Measurements from ENCODE around the gene SLC16A3. TPM values are rescaled to one million over a fixed set of nuclear protein-coding genes. Genes with fewer than 3 reads are reported as not detected.

The SLC16A3 gene
- polyA plus RNA-seq, 1 donor (not counting 4 experiments of a cell fraction or from before 2014, with no cell fraction given): 35.7 TPM

DNA sequence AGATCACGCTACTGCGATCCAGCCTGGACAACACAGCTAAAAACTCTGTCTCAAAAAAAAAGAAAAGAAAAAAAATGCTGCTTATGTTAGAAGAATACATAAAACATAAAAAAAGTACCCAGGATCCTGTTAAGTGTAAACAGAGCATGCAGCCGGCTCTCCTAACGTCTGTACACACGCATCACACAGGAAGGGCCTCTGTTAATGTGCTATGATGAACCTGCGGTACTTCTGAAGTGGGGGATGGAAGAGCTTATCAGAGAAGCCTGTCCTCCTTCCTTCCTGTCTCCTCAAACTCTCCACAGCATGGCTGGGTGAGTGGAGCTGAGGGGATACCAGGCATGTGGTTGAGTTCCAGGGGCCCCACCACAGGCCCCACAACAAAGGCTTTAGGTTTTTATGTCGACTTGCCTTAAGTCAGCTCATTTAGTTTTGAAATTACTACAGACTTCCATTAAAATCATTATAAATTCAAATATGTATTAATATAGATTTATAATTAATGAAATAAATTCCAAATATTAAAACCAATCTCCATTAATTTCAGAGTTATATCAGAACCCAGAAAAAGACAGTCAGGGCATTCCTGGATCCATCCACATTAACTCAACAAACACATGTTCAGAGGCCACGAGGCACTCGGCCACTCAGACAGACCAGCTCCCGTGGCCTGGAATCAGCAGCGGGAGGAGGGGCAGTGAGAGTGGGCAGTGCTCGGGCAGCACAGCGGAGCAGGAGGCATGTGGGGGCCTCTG is 27.9 kb upstream of the SLC16A3 start:
- no peak overlapping the region for H3K4me3 ChIP-seq (ENCODE audit: control insufficient read depth in 2 of 3, extremely low read depth in 1 of 3, insufficient read depth in 2 of 3, low read depth in 1 of 3, low read length in 3 of 3)
- no peak for DNase-seq (ENCODE audit: low read depth, low spot score)
- no peaks in the 10 kb centered on the region for H3K27me3 ChIP-seq (ENCODE audit: control insufficient read depth, extremely low read depth, insufficient read depth, low read length)
- H4K20me1 ChIP-seq (ENCODE audit: control insufficient read depth, extremely low read depth, insufficient read depth, low read length): no peaks in the 10 kb centered on the region
- dilution Hi-C loops (cut with MboI; ENCODE audit: extremely low pct_ligation_motif_present, low sequenced_read_pairs): no loop called here
- TF ChIP-seq CTCF (optimal IDR thresholded peaks at IDR 0.05 in 1 of 3, IDR thresholded peaks at IDR 0.05 in 1 of 3, conservative IDR thresholded peaks at IDR 0.05 in 1 of 3; ENCODE audit: extremely low read depth in 1 of 3, insufficient read depth in 2 of 3, low read length in 3 of 3) (no peak), EZH2 (IDR thresholded peaks at IDR 0.05; ENCODE audit: low read length) (no peak)
- H3K9ac ChIP-seq (ENCODE audit: control insufficient read depth, extremely low read depth, insufficient read depth, low read length): no peak overlapping the region
- no peak overlapping the region for H3K4me2 ChIP-seq (ENCODE audit: control insufficient read depth, extremely low read depth, insufficient read depth, low read depth, low read length)
- peaks cover 7% of the 10 kb centered on the region for H3K9me1 ChIP-seq (ENCODE audit: control insufficient read depth, extremely low read depth, insufficient read depth, low read length)
- peaks cover 11 to 16% of the 10 kb centered on the region in 2 experiments for H3K36me3 ChIP-seq (ENCODE audit: control insufficient read depth in 2 of 2, extremely low read depth in 1 of 2, insufficient read depth in 2 of 2, low read length in 2 of 2)
- no peak overlapping the region for H2AFZ ChIP-seq (ENCODE audit: control insufficient read depth, low read length)
- peaks cover 8% of the 10 kb centered on the region for H3K79me2 ChIP-seq (ENCODE audit: control insufficient read depth, insufficient read depth, low read length)
- no peak for FAIRE-seq
- H3K9me3 ChIP-seq (ENCODE audit: control insufficient read depth, low read depth, low read length): no peaks in the 10 kb centered on the region
- no peak overlapping the region for H3K27ac ChIP-seq (ENCODE audit: control insufficient read depth, insufficient read depth, low read length)
- peaks cover 15% of the 10 kb centered on the region for H3K4me1 ChIP-seq (ENCODE audit: control insufficient read depth, extremely low read depth, insufficient read depth, low read length)

GRCh38 chr17:82201498-82201910 is 27.3 kb upstream of the SLC16A3 start:
- Histone ChIP-seq H3K9me1 (ENCODE audit: control insufficient read depth, extremely low read depth, insufficient read depth, low read length) (peaks cover 7% of the 10 kb centered on the region), H3K4me2 (ENCODE audit: control insufficient read depth, extremely low read depth, insufficient read depth, low read depth, low read length) (no peak overlapping the region), H3K36me3 (ENCODE audit: control insufficient read depth in 2 of 2, extremely low read depth in 1 of 2, insufficient read depth in 2 of 2, low read length in 2 of 2) (peaks cover 9 to 13% of the 10 kb centered on the region in 2 experiments), H3K27ac (ENCODE audit: control insufficient read depth, insufficient read depth, low read length) (no peak overlapping the region), H3K4me3 (ENCODE audit: control insufficient read depth in 2 of 3, extremely low read depth in 1 of 3, insufficient read depth in 2 of 3, low read depth in 1 of 3, low read length in 3 of 3) (no peak overlapping the region), H4K20me1 (ENCODE audit: control insufficient read depth, extremely low read depth, insufficient read depth, low read length) (no peaks in the 10 kb centered on the region), H2AFZ (ENCODE audit: control insufficient read depth, low read length) (no peak overlapping the region), H3K9ac (ENCODE audit: control insufficient read depth, extremely low read depth, insufficient read depth, low read length) (no peak overlapping the region), H3K27me3 (ENCODE audit: control insufficient read depth, extremely low read depth, insufficient read depth, low read length) (no peaks in the 10 kb centered on the region), H3K9me3 (ENCODE audit: control insufficient read depth, low read depth, low read length) (no peaks in the 10 kb centered on the region), H3K4me1 (ENCODE audit: control insufficient read depth, extremely low read depth, insufficient read depth, low read length) (peaks cover 21% of the 10 kb centered on the region), H3K79me2 (ENCODE audit: control insufficient read depth, insufficient read depth, low read length) (peaks cover 8% of the 10 kb centered on the region)
- FAIRE-seq: no peak
- DNase-seq (ENCODE audit: low read depth, low spot score): no peak
- no peak for TF ChIP-seq EZH2 (IDR thresholded peaks at IDR 0.05; ENCODE audit: low read length)
- no peak for TF ChIP-seq CTCF (optimal IDR thresholded peaks at IDR 0.05 in 1 of 3, IDR thresholded peaks at IDR 0.05 in 1 of 3, conservative IDR thresholded peaks at IDR 0.05 in 1 of 3; ENCODE audit: extremely low read depth in 1 of 3, insufficient read depth in 2 of 3, low read length in 3 of 3)
- dilution Hi-C loops (cut with MboI; ENCODE audit: extremely low pct_ligation_motif_present, low sequenced_read_pairs): no loop called here

Measured in keratinocyte (primary cell).